ENCODE measurements around the gene ZNF385D.

Gene ZNF385D

DNA sequence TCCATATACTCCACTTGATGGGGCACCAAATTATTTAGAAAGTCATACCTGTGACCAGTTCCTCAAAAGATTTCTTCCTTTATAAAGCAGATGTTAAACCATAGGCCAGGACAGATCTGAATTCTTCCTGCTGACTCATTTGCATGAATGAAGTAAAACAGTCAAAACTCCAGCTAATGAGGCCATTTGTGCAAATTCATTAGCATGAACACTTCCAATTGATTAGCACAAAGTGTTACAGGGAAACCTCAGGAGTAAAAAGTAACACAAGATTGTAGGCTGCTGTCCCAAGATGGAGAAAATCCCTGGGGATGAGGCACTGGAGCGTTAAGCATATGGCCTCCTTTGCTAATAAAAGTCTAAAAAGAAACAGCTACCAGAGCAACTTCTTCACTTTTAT lies 149.8 kb downstream of the ZNF385D start:
- DNase-seq (ENCODE audit: low read depth, low spot score) = no peak

DNA sequence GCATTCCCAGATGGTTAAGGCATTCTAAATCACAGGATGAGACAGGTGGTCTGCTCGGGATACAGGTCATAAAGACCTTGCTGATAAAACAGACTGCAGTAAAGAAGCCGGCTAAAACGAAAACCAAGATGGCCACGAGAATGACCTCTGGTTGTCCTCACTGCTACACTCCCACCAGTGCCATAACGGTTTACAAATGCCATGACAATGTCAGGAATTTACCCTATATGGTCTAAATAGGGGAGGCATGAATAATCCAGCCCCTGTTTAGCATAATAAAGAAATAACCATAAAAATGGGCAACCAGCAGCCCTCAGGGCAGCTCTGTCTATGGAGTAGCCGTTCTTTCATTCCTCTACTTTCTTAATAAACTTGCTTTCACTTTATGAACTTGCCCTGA lies 151.1 kb downstream of the ZNF385D start:
- DNase-seq (ENCODE audit: low read depth, low spot score) = no peak

DNA sequence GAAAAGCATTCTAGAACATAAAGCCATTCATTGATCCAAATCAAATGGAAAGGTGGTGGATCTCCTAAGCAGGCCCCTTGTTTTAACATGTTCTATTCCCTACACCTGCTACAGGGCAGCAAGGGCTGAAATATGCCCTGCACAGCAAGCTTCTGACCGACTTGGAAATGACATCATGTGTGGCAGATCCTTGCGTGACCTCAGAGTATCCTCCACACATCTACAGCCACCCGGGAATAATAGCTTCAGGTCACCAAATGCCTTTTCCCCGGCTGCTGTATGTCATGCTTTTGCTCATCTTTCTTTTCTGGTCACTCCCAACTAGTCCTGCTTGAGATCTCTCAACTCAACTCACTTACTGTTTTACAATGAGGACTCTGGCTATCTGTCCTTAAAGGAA lies 158.2 kb downstream of the ZNF385D start:
- DNase-seq (ENCODE audit: low read depth, low spot score) = no peak

DNA sequence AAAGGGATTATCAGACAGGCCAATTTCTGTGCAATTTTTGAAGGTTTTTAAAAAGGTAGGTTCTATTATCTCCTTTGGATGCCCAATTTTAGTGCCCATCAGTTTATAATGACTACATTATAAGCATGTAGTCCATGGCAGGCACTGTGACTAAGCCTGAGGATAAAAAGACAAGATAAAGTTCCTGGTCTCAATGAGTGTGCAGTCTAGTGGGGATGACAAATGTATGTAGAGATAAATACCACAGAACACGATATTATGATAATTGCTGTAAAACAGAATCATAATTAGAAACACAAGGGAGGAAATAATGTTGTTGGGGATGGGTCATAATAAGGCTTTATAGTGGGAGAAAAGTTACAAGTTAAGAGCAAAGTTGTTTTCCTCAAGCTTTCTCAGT lies 163.1 kb downstream of the ZNF385D start:
- DNase-seq (ENCODE audit: low read depth, low spot score) = no peak

DNA sequence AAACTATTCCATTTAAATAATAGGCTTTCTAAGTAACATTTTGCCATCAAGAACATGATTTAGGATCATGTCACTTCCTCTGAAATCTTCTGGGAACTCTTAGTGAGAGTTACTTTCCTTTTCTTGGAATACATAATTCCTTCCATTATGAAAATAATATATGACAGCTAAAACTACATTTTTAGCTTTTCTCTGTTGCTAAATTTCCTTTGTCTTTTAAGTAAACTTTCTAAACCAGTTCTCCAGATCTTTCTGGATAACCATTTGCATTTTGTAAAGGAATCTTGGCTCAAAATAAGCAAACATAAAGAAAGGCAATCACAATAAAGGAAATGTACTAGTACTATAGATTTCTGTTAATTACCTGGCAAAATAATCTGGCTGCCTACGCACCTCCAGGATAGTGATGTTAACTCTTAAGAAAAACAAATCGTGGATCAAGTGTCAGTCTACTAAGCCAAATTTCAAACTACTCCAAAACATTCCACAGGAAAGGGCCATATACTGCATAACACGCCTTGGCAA lies 165.7 kb downstream of the ZNF385D start:
- DNase-seq (ENCODE audit: low read depth, low spot score) = no peak

DNA sequence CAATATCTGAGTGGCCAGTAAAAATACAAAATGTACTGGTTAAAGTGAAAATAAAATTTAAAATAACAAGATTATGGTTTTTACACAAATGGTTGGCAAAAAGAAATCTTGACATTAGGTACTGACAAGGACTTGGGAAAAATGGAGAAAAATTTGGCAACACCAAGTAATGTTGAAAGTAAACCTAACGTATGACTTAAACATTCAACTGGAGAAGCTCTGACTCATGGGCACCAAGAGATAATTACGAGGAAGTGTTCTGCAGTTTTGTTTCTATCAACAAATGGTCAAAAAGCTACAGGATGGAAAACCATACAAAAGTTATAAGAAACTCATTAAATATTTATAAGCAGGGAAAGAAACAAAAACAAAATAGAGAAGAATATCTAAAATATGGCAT lies 177.7 kb downstream of the ZNF385D start:
- no peak for DNase-seq (ENCODE audit: low read depth, low spot score)

DNA sequence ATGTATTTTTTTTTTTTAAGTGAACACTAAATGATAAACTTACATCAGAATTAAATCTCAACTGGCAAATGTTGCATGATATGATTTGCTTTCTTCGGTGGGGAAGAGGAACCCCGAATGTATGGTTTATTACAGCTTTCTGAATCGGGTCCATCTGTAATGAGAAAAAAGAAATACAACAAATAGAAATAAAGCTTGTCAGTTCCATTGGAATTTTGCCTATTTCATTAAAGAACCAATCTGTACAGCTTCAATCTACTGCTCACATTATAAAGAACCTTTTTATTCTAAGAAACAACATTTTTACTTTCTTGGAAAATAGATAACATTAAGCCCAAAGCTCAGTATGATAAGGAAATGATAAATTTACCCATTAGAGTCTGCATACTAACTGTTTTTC lies 186.5 kb downstream of the ZNF385D start:
- DNase-seq (ENCODE audit: low read depth, low spot score) = no peak

DNA sequence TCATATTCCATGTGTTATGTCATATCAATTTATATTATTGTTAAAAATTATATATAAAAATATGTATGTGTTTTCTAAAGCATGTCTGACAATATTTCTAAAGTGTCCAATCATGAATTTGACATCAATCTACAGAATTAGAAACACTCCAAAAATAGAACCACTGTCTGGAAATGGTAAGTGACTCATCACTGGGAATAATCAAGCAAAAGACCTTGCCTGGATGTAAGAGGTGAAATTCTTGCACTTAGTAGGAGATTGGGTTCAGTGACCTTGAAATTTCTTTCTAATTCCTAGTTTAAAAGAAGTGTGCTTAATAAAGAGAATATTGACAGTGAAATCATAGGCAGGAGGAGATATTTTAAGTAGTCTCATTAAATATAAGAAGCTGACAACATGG lies 188.8 kb downstream of the ZNF385D start:
- no peak for DNase-seq (ENCODE audit: low read depth, low spot score)

DNA sequence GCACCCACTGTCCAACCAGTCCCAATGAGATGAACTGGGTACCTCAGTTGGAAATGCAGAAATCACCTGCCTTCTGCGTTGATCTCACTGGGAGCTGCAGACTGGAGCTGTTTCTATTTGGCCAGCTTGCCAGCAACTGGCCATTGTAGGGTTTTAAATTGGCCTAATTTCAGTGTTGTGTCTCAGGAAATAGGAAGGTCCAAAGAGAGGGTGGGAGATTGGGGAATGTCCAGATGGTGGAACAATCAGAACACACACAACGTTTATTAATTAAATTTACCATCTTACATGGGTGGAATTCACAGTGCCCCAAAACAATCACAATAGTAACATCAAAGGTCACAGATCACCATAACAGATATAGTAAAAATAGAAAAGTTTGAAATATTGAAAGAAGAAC lies 189.5 kb downstream of the ZNF385D start:
- no peak for DNase-seq (ENCODE audit: low read depth, low spot score)

DNA sequence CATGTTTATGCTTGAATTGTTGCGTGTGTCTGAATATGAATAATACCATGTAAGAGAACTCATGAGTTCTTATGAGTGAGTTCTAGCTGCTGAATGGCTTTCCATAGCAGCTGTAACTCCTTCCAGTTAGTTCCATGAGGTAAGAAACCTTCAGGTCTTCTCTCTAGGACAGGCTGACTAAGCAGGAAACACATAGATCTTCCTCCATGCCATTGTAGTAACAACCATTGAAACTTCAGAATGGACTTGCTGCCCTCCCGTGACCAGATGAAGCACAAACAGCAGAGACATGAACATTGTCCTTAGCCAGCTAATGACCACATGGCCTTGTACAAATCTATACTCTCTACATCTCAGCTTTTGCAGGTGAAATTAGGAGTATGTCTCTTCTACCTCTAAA lies 200.0 kb downstream of the ZNF385D start:
- DNase-seq (ENCODE audit: low read depth, low spot score) = no peak

DNA sequence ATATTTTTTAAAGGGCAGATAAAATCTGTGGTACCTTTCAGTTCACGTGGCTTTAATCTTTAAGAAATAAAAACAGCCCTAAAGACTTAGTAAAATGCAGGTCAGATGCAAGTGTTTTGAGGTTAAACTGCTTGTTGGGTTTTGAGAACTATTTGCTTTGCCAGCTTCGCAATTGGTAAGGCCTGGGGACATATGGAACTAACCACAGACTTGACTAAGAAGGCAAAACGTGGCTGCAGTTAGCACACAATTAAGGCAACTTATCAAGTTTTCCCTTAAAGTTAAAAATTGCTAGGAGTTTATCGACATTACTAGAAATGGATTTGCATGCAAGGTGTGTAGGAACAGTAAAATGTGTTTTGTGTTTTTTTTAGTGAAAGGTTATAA lies 206.9 kb downstream of the ZNF385D start:
- DNase-seq (ENCODE audit: low read depth, low spot score) = no peak

DNA sequence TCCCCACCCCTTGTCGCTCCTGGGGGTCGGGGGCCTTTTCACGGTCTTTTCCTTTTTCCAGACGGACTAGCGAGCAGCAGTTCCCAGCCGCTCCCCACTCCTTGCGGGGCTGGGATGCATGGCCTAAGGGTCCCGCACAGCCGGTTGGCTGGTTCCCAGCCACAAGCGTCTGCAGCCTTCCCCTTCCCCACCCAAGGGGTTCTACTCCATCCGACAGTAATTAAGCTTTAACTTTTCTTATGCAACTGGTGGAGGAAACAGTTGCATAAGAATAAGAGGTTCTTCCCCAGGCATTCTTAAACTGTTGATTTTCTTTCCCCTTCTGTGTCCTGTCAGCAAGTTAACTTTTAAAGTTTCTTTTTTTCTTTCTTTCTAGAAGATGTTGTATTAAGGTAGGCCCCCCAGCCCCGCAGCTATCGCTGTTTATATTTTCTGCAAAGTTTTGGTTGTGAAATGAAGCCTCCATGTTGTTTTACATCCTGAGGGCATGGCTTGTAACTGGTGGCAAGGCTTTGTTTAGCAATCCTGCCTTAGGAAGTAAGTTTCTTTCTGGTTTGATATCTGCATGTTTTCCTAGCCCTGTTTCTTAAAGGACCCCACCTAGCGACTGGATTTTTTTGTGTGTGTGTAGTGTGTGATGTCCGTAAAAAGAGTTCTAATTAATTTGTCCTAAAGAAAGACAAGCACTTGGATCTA lies 207.5 kb downstream of the ZNF385D start:
- DNase-seq (ENCODE audit: low read depth, low spot score) = no peak

DNA sequence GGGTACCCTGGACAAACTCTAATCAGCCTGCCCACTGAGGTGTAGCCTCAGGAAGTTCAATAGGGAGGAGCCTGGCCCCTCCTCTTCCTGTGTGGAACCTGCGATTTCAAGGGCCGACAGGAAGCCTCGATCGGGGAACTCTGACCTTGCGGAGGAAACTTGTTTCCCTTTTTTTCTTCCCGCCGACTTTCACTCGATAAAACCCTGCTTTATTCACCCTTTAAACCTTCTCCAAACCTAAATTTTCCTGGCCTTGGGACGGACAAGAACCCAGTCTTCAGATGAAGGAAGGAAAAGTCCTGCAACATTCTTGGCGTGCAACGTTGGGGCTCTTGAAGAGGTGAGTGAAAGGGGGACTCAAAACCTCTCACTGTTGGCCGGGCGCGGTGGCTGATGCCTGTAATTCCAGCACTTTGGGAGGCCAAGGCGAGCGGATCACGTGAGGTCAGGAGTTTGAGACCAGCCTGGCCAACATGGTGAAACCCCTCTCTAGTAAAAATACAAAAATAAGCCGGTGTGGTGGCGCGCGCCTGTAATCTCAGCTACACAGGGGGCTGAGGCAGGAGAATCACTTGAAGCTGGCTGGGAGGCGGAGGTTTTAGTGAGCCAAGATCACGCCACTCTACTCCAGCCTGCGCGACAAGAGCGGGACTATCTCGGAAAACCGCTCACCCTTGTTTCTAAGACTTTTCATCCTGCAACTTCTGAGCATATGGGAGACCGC lies 208.2 kb downstream of the ZNF385D start:
- no peak for DNase-seq (ENCODE audit: low read depth, low spot score)

DNA sequence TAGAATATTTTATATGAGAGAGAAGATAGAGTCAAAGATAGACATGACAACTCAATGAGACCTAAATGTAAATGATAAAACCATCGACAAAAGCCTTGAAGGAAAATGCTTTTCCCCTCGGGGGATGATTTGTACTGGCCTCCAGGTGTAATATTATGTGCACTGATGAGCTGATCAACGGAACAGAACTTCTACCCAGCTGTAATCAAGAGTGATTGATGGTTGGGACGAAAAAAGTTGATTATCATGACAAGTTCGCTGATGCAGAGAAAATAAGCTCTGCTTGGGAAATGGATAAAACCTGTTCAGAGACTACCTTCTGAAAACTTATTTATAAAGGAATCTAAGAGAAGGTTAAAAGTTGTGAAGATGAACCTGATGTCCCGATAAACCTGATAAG lies 210.7 kb downstream of the ZNF385D start:
- no peak for DNase-seq (ENCODE audit: low read depth, low spot score)

DNA sequence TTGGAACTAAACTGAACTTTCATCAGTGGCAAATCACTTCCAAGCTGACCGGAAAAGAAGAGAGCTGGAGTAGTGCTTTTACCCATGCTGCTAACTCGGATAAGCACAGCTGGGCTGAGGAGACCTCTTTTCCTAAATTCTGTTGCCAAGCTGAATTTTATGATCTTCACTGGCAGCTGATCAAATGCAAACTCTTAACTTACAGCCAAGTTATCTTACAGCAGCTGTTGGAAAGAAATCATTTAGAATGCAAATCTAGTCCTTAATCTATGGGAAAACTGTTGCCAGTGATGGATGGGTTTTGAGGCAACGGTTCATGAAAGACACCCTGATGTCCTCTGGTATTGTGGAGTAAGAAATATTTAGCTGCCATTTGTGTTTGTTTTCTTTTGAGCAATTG lies 216.5 kb downstream of the ZNF385D start:
- no peak for DNase-seq (ENCODE audit: low read depth, low spot score)

DNA sequence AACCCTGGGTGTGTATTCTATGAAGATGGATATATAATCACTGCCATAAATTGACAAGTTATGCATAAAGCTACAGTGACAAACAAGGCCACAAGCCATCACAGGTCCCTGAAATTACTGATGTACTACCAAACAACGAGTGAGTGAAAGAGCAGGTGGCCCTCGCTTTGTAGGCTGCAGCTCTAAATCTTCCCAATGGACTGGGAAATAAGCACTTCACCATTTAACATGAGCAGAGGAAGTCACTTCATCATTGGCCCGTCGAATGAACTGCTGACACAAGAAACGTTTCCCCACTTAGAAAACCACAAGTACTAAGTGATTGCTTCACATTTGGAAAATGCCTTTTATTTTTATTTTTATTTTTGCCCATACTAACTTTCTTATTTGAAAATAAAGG lies 218.0 kb downstream of the ZNF385D start:
- no peak for DNase-seq (ENCODE audit: low read depth, low spot score)

DNA sequence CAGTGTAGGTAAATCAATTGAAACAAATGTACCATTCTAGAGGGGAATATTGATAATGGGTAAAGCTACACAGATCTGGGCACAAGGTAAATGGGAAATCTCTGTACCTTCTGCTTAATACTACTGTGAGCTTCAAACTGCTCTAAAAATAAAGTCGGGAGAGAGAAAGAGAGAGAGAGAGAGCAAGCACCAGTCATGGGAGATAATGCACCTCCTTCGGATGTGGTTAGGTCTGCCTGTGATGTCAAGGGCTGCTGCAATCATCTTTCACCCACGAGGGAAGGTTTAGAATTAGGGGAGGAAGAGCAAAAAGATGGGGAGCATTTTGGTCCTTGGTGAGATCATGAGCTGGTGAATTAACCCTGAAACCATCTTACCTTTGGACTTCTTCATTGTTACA lies 219.1 kb downstream of the ZNF385D start:
- no peak for DNase-seq (ENCODE audit: low read depth, low spot score)

DNA sequence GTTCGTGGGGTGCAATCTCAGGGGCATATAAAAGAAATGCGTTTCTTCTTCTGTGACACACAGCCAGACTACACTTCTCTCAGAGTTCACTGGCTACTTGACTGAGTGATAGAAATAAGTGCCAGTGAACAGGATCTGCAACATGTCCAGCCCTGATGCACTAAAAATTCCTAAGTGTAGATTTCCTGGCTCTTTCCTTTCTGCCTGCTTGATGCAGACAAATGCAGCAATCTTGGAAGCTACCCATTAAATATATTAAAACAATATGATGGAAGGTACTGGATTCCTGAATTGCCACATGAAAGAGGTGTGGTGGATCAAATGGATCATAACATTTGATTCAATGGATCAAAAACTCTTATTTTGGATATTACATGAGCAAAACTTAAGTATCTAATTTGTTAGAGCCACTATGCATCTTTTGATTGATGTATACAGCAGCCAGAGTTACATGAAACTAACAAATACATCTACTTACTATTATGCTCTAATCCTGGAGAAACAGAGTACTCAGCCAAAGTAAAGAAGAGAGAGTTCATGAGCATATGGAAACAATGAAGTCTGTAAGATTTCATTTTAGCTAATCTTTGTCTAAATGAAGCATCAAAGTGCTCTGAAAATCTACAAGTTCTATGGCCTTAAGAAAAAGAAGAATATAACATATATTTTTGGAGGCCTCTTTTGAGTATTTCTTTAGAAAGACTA lies 222.6 kb downstream of the ZNF385D start:
- DNase-seq (ENCODE audit: low read depth, low spot score) = no peak

DNA sequence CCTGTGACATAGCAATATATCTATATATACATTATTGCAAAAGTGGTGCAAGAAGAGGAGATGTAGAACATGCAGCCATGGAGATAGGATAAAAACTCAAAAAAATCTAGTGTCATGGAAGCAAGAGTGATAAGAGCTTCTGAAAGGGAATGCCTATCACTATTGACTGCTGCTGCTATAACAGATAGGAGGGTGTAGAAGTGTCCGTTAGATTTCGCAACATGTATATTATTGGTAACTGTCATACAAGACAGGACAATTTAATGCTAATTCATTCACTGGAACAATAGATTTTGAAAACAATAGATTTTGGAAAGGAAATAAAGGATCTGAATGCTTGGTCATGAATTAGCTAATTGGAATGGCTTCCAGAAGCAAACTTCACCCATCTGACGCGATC lies 224.5 kb downstream of the ZNF385D start:
- no peak for DNase-seq (ENCODE audit: low read depth, low spot score)

DNA sequence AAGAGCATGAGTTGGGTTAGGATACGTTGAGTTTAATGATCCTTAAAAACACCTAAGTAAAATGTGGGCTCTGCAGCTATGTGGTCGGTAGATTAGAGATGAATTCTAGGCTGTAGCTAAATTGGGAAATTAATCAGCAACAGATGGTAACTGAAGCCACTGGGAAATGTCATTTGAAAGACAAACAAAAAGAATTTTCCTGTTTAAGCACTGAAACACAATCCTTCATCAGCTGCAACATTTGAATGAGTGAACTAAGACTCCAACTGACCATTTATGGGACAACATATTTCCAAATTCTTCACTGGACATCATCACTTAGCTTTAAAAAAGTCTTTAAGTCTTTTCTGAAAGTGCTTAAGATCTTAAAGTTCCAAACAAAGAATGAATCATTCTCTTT lies 226.9 kb downstream of the ZNF385D start:
- no peak for DNase-seq (ENCODE audit: low read depth, low spot score)

DNA sequence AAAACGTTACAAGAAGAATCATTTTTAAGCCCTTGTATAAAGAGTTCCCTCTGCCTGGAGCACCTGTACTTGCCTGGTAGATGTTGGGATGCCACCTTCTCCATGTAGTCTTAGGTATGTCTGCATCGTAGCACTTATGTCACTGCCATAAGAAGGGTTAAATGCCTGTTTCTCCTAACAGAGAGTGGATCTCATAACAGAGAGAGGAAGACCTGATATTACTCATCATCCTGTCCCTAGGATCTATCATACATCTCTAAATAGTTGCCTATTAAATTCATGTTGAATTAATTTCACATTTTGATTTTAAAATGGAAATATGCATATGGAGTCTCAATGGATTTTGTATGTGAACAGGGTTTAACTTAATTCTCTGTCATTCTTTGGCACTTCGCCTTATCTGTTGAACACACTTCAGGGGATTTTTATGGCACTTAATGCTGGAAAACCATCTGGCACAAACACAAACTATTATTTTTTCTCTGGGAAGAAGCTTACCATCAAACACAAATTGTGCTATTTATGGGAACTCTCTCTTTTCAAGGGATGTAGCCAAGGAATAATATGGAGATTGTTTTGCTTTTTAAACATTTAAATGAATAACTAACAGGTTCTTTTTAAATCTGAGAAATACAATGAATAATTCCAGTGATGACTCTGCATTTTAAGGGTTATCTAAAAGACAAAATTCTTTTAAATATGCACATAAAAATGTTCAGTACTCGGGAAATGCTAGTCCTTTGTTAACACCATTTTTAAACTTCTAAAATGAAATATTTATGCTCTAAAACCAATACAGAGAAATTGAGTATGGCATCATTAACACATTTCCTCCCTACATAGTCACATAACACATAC lies 230.7 kb downstream of the ZNF385D start:
- DNase-seq (ENCODE audit: low read depth, low spot score) = no peak

DNA sequence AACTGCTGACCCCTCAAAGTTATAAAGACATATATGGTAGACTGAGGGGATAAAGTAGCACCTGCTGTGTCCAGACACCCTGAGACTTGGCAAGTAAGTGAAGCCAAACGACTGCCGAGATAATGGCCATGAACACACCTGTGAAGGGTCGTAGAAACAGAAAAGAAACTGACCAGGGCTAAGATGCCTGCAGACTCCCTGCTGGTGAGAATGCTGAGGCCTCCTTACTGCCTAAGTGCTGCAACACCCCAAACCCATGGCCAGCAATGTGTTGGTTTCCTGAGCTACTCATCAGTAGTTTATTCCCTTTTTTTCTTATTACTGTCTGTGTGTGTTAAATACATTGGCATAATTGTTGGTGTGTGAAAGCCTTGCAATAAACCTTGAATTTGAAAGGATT lies 233.8 kb downstream of the ZNF385D start:
- no peak for DNase-seq (ENCODE audit: low read depth, low spot score)
